HEK293T (cell line): Measurements from ENCODE around the gene TAT.

ENCODE experiments used
- FOXA1 ChIP-seq: fragments of 450-650 bp; IDR thresholded peaks from 2 replicates; pipeline ENCODE4 v1.6.1; 2016; ENCODE audit warnings: mild to moderate bottlenecking
- SP1 ChIP-seq: fragments of 450-650 bp; IDR thresholded peaks from 2 replicates; pipeline ENCODE4 v1.6.1; 2017
- SUZ12 ChIP-seq: fragments of 450-650 bp; IDR thresholded peaks from 2 replicates; pipeline ENCODE4 v1.6.1; 2016; ENCODE audit warnings: mild to moderate bottlenecking
- ZNF384 ChIP-seq: fragments of 450-650 bp; IDR thresholded peaks from 2 replicates; pipeline ENCODE4 v1.6.1; 2016
- TF ChIP-seq, protein P1 (sequence below): fragments of 450-650 bp; IDR thresholded peaks from 2 replicates; pipeline ENCODE4 v1.6.1; 2016

DNA sequence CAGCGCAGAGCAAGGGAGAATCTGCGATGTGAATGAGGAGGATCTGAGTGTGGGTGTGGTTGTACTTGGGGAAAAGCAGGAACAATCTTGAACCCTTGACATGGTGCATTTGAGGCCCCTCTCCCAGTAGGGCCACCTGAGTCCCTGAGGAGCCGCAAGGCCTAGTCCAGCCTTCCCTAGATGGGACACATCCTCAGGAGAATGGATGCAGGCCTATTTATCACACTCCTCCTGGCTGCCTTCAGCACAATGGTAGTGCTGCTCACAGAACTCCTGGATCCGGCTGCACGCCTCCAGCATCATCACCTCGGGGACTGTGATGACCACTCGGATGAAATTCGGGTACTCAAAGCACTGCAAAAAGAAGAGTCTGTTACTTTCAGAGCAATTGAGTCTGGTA lies 9.0 kb downstream of the TAT start:
- TF ChIP-seq SP1 (no peak), FOXA1 (no peak), ZNF384 (no peak), SUZ12 (no peak)
- TF ChIP-seq, protein P1, sequence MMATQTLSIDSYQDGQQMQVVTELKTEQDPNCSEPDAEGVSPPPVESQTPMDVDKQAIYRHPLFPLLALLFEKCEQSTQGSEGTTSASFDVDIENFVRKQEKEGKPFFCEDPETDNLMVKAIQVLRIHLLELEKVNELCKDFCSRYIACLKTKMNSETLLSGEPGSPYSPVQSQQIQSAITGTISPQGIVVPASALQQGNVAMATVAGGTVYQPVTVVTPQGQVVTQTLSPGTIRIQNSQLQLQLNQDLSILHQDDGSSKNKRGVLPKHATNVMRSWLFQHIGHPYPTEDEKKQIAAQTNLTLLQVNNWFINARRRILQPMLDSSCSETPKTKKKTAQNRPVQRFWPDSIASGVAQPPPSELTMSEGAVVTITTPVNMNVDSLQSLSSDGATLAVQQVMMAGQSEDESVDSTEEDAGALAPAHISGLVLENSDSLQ, result no peak
